Smooth muscle cell (in vitro differentiated cells): Measurements from ENCODE around the gene CYP27C1. TPM values are rescaled to one million over a fixed set of nuclear protein-coding genes. Genes with fewer than 3 reads are reported as not detected.

Source experiments
- DNase-seq: peaks from one replicate; lab custom pipeline; 2025; ENCODE audit not compliant: unreplicated experiment; lab: John Stamatoyannopoulos, UW
- H2AFZ ChIP-seq: fragments of 200-600 bp; sonication (generic); 2 replicates; pipeline ENCODE4 v1.6.0; 2016; ENCODE audit warnings: antibody characterized with exemption, low read depth, mild to moderate bottlenecking
- H3F3A ChIP-seq: fragments of 200-600 bp; sonication (generic); 2 replicates; pipeline ENCODE4 v1.6.0; 2017; ENCODE audit warnings: antibody characterized with exemption, low read depth
- H3K27ac ChIP-seq: fragments of 200-600 bp; sonication (generic); 2 replicates; pipeline ENCODE4 v1.5.1; 2016; ENCODE audit warnings: low read depth, mild to moderate bottlenecking
- H3K27me3 ChIP-seq: fragments of 200-600 bp; sonication (generic); 2 replicates; pipeline ENCODE4 v1.6.1; 2016; ENCODE audit warnings: low read depth, mild to moderate bottlenecking
- H3K36me3 ChIP-seq: fragments of 200-600 bp; sonication (generic); 2 replicates; pipeline ENCODE4 v1.5.1; 2016; ENCODE audit warnings: low read depth
- H3K4me1 ChIP-seq: fragments of 200-600 bp; sonication (generic); 2 replicates; pipeline ENCODE4 v1.5.1; 2016; ENCODE audit warnings: low read depth
- H3K4me2 ChIP-seq: fragments of 200-600 bp; sonication (generic); 2 replicates; pipeline ENCODE4 v1.6.0; 2016; ENCODE audit warnings: mild to moderate bottlenecking
- H3K4me3 ChIP-seq: fragments of 200-600 bp; sonication (generic); 2 replicates; pipeline ENCODE4 v1.5.1; 2016; ENCODE audit warnings: mild to moderate bottlenecking
- H3K79me2 ChIP-seq: fragments of 200-600 bp; sonication (generic); 2 replicates; pipeline ENCODE4 v1.6.0; 2016; ENCODE audit warnings: low read depth, mild to moderate bottlenecking
- H3K9ac ChIP-seq: fragments of 200-600 bp; sonication (generic); 2 replicates; pipeline ENCODE4 v1.6.0; 2016; ENCODE audit warnings: low read depth
- H3K9me3 ChIP-seq: fragments of 200-600 bp; sonication (generic); replicated peaks from 2 replicates; pipeline ENCODE4 v1.5.1; 2016; ENCODE audit warnings: low read depth
- H4K20me1 ChIP-seq: fragments of 200-600 bp; sonication (generic); 2 replicates; pipeline ENCODE4 v1.6.0; 2016; ENCODE audit warnings: low read depth
- CTCF ChIP-seq: fragments of 200-600 bp; sonication (generic); IDR thresholded peaks from 2 replicates; pipeline ENCODE4 v1.5.1; 2017; ENCODE audit warnings: borderline replicate concordance, mild to moderate bottlenecking, antibody characterized with exemption; ENCODE audit not compliant: insufficient read depth, poor library complexity, severe bottlenecking
- WGBS: methylation state at CpG from one replicate; pipeline ENCODE4 v1.1.7; 2016; ENCODE audit warnings: low lambda C conversion rate; 5-methylcytosine and 5-hydroxymethylcytosine counted together
- polyA plus RNA-seq: library from polyadenylated mRNA; unstranded; fragments of >200 nt; fragmentation: Nextera tagmentation; extraction: Ambion mirVana; gene quantifications from 2 replicates; pipeline ENCODE4 v1.2.1, GENCODE V29; 2016
- total RNA-seq: library from RNA; depleted of rRNA; stranded (reverse); fragments of >200 nt; gene quantifications from 2 replicates; pipeline ENCODE4 v1.2.3, GENCODE V29; 2014

The CYP27C1 gene
- total and polyA plus RNA-seq, 2 experiments from 2014 or later = 2.0 to 5.0 TPM

GRCh38 chr2:127146820-127147502, 73.1 kb downstream of the CYP27C1 start:
- no peak for DNase-seq
- no peaks in the 10 kb centered on the region for H3K79me2 ChIP-seq
- no peak for TF ChIP-seq CTCF
- H3K4me2 ChIP-seq = peak overlapping the region; percentile 35
- no peaks in the 10 kb centered on the region for H4K20me1 ChIP-seq
- WGBS = 21% methylated on average over 10 of the region's 10 CpGs
- H3K36me3 ChIP-seq = no peaks in the 10 kb centered on the region
- H3K9ac ChIP-seq = no peak overlapping the region
- H3K4me1 ChIP-seq = peaks cover 7% of the 10 kb centered on the region
- no peaks in the 10 kb centered on the region for H3K27me3 ChIP-seq
- peaks cover 18% of the 10 kb centered on the region for H3F3A ChIP-seq
- peak overlapping the region; percentile 21 for H2AFZ ChIP-seq
- no peak overlapping the region for H3K4me3 ChIP-seq
- H3K9me3 ChIP-seq = peaks cover 7% of the 10 kb centered on the region
- peak overlapping the region; percentile 14 for H3K27ac ChIP-seq

GRCh38 chr2:127146071-127146725, 73.9 kb downstream of the CYP27C1 start:
- 96% methylated on average over 18 of the region's 18 CpGs for WGBS
- H3K9me3 ChIP-seq = peaks cover 4% of the 10 kb centered on the region
- H3K4me2 ChIP-seq = no peak overlapping the region
- no peaks in the 10 kb centered on the region for H3K79me2 ChIP-seq
- no peak for TF ChIP-seq CTCF
- H3K27me3 ChIP-seq = no peaks in the 10 kb centered on the region
- H3K9ac ChIP-seq = no peak overlapping the region
- DNase-seq = no peak
- H4K20me1 ChIP-seq = no peaks in the 10 kb centered on the region
- no peaks in the 10 kb centered on the region for H3K36me3 ChIP-seq
- H3F3A ChIP-seq = peaks cover 18% of the 10 kb centered on the region
- H2AFZ ChIP-seq = no peak overlapping the region
- no peak overlapping the region for H3K27ac ChIP-seq
- H3K4me1 ChIP-seq = peaks cover 7% of the 10 kb centered on the region
- no peak overlapping the region for H3K4me3 ChIP-seq

GRCh38 chr2:127145280-127145895, 74.7 kb downstream of the CYP27C1 start:
- H4K20me1 ChIP-seq = no peaks in the 10 kb centered on the region
- H3K79me2 ChIP-seq = no peaks in the 10 kb centered on the region
- no peak for TF ChIP-seq CTCF
- peaks cover 18% of the 10 kb centered on the region for H3F3A ChIP-seq
- no peaks in the 10 kb centered on the region for H3K36me3 ChIP-seq
- H2AFZ ChIP-seq = no peak overlapping the region
- peak overlapping the region; percentile 60 for H3K27ac ChIP-seq
- no peak overlapping the region for H3K4me3 ChIP-seq
- H3K4me1 ChIP-seq = peaks cover 7% of the 10 kb centered on the region
- no peaks in the 10 kb centered on the region for H3K27me3 ChIP-seq
- no peaks in the 10 kb centered on the region for H3K9me3 ChIP-seq
- no peak overlapping the region for H3K4me2 ChIP-seq
- DNase-seq = no peak
- no peak overlapping the region for H3K9ac ChIP-seq
- WGBS = 79% methylated on average over 1 of the region's 1 CpG
